ENCODE results near the gene PC. TPM values are rescaled to one million over a fixed set of nuclear protein-coding genes. Genes with fewer than 3 reads are reported as not detected.

PC gene
- total and polyA plus RNA-seq, 12 donors = 40.6 to 231 (median 83.2) TPM

DNA sequence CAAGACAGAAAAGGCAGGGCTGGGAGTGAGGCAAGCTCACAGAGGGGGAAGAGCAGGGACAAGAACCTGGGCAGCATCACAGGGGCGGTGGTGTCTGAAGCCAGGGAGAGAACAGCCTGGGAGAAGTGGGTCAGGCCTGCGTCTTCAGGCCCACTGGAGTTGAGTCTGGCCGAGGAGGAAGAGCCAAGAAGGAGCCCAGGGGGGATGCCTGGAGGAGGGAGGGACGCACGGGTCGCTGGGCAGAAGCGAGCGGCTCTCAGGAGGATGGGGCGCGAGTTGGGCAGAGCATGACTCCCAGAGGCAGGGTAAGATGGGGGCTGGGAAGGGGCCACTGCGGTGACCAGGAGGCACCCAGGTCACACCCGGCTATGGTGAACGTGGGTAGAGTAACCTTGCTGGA, 82.8 kb downstream of the PC start:
- no peak overlapping the region for H3K4me3 ChIP-seq
- H3K27me3 ChIP-seq = no peaks in the 10 kb centered on the region
- no peaks in the 10 kb centered on the region for H3K9me3 ChIP-seq (replicated peaks in 1 of 3)
- H3K27ac ChIP-seq = no peak overlapping the region
- TF ChIP-seq POLR2A (IDR thresholded peaks at IDR 0.05) = no peak
- TF ChIP-seq, protein P1, sequence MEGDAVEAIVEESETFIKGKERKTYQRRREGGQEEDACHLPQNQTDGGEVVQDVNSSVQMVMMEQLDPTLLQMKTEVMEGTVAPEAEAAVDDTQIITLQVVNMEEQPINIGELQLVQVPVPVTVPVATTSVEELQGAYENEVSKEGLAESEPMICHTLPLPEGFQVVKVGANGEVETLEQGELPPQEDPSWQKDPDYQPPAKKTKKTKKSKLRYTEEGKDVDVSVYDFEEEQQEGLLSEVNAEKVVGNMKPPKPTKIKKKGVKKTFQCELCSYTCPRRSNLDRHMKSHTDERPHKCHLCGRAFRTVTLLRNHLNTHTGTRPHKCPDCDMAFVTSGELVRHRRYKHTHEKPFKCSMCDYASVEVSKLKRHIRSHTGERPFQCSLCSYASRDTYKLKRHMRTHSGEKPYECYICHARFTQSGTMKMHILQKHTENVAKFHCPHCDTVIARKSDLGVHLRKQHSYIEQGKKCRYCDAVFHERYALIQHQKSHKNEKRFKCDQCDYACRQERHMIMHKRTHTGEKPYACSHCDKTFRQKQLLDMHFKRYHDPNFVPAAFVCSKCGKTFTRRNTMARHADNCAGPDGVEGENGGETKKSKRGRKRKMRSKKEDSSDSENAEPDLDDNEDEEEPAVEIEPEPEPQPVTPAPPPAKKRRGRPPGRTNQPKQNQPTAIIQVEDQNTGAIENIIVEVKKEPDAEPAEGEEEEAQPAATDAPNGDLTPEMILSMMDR (IDR thresholded peaks at IDR 0.05) = no peak
- intact Hi-C loops (cut with DNase I) = no loop called here
- H3K4me1 ChIP-seq (replicated peaks in 1 of 2) = peaks cover 0 to 9% of the 10 kb centered on the region in 2 donors
- 87 to 94% (median 93%) methylated on average over 13 of the region's 13 CpGs for WGBS, 4 donors
- peaks cover 0 to 13% of the 10 kb centered on the region in 2 donors for H3K36me3 ChIP-seq (replicated peaks in 1 of 2)
- DNase-seq = no peak

DNA sequence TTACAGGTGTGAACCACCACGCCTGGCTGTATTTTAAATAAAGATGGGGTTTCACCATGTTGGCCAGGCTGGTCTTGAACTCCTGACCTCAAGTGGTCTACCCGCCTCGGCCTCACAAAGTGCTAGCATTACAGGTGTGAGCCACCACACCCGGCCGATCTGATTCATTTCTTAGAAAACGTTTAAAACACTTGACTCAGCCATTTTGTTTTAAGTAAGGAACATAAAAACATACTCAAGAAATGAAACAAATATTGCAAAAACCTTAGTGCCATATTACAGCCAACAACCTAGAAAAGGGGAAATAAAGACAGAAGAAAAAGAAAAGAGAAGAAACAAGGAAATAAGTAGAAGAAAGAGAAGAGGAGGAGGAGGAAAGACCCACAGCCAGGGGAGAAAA, 84.0 kb downstream of the PC start:
- TF ChIP-seq, protein P1 (IDR thresholded peaks at IDR 0.05) = no peak
- H3K9me3 ChIP-seq (replicated peaks in 1 of 3) = no peaks in the 10 kb centered on the region
- no peak for DNase-seq
- intact Hi-C loops (cut with DNase I) = no loop called here
- H3K4me3 ChIP-seq = no peak overlapping the region
- H3K4me1 ChIP-seq (replicated peaks in 1 of 2) = peaks cover 0 to 9% of the 10 kb centered on the region in 2 donors
- no peaks in the 10 kb centered on the region for H3K27me3 ChIP-seq
- no peak overlapping the region for H3K27ac ChIP-seq
- H3K36me3 ChIP-seq (replicated peaks in 1 of 2) = peaks cover 0 to 24% of the 10 kb centered on the region in 2 donors
- 78 to 85% (median 84%) methylated on average over 6 of the region's 6 CpGs for WGBS, 4 donors

DNA sequence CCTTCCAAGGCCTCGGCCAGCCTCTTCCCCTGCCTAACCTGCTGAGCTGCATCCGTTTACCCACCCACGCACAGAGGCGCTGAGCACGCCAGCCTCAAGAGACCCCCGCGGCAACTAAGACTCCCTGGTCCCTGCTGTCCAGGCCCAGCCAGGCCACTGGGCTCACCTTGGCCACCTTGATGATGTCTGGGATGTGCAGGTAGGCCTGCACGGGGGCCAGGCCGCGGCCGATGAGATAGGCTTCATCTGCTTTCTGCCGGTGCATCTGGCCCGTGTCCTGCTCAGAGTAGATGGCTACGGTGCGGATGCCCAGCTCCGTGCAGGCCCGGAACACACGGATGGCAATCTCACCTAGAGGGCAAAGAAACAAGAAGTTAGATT, 86.7 kb downstream of the PC start:
- H3K36me3 ChIP-seq (replicated peaks in 1 of 2) = peaks cover 0 to 24% of the 10 kb centered on the region in 2 donors
- no peak for TF ChIP-seq POLR2A (IDR thresholded peaks at IDR 0.05)
- WGBS, 4 donors = 95 to 97% (median 97%) methylated on average over 8 to 18 of the region's 18 CpGs
- H3K4me3 ChIP-seq = no peak overlapping the region
- no peak overlapping the region for H3K27ac ChIP-seq
- no peak for DNase-seq
- no peaks in the 10 kb centered on the region for H3K9me3 ChIP-seq (replicated peaks in 1 of 3)
- no peaks in the 10 kb centered on the region for H3K27me3 ChIP-seq
- no peaks in the 10 kb centered on the region for H3K4me1 ChIP-seq (replicated peaks in 1 of 2)
- intact Hi-C loops (cut with DNase I) = no loop called here

DNA sequence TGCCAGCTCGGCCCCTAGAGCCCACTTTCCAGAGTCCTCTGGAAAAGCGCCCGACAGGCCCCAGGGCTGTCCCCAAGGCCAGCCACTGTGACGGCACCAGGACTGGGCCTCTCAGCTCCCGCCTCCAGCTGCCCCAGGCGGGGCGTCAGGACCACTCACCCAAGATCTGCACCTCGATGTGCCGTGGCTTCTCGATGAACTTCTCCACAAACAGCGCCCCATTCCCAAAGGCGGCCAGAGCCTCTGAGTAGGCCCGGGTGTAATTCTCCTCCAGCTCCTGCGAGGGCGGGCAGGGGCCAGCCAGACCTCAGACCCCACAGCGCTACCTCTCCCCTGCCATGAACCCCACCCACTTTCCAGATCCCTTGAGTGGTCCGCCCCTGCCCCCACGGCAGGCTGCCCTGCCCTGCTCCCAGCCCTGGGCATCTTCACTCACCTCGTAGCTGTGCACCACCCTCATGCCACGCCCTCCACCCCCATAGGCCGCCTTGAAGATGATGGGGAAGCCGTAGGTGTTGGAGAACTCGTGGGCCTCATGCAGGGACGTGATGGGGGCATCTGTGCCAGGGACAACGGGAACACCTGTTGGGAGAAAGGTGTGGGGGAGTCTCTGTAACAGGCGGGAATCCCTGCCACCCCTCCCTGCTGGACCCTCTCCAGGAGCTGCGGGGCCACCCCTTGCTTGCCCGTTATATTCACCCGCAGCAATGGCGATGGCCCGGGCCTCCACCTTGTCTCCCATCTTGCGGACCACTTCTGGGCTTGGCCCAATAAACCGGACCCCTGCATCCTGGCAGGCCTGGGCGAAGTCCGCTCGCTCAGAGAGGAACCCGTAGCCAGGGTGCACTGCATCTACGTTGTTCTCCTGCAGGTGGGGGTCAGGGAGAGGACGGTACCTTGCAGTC, 87.3 kb downstream of the PC start:
- Histone ChIP-seq H3K9me3 (replicated peaks in 1 of 3) (no peaks in the 10 kb centered on the region), H3K27me3 (no peaks in the 10 kb centered on the region)

More for the DNA sequence above, 87.3 kb downstream of the PC start:
- WGBS, 4 donors = 94 to 98% (median 95%) methylated on average over 16 to 39 of the region's 39 CpGs
- no peak for DNase-seq
- Histone ChIP-seq H3K27ac (no peak overlapping the region), H3K4me3 (no peak overlapping the region), H3K4me1 (replicated peaks in 1 of 2) (no peaks in the 10 kb centered on the region), H3K36me3 (replicated peaks in 1 of 2) (peaks cover 0 to 24% of the 10 kb centered on the region in 2 donors)
- intact Hi-C loops (cut with DNase I) = no loop called here
- TF ChIP-seq, protein P1 (IDR thresholded peaks at IDR 0.05) = no peak
- TF ChIP-seq POLR2A (IDR thresholded peaks at IDR 0.05) = no peak
